Suppressor macrophage treated with lipopolysaccharide for 4 hours (primary cell): ENCODE results near the gene PPIL6.
A peak's percentile ranks its signal among the peaks of the same experiment; 100 is the strongest.

ENCODE experiments used
- DNase-seq: peaks from one replicate; pipeline ENCODE4 v3.0.0-alpha.2; 2020

The PPIL6 gene

DNA sequence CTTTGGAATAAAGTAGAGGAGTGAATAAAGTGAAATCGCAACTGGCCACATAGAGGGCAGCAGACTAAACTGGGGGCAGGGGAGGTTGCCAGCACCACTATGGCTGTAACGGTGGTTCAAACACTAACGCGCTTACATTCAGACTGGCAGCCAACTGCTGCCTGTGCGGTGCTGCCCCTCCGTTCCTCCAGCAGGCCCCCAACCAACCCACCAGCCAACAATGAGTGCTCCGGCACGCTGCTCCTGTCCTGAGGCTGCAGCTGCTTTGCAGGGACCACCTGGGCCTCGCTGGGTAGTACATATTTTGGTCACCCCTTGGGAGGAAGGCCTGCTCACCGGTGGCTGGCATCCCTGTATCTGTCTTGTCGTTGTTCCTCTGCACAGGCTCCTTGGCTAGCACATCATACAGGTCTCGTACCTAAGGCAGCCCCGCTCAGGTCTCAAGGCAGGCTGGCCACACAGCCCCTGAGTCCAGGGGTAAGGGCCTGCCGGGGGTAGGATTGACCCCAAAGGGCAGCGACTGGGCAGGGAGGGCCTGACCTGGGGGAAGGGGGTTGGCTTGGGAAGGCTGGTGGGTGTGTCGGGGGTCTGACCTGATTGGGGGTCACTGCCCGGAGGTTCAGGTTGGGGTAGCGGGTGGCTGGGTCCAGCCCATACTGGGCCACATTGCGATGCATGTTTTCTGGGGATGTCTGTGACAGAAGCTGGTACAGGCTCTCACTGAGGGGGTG is 8.8 kb upstream of the PPIL6 start:
- DNase-seq, result no peak

GRCh38 chr6:109448615-109449014 is 8.2 kb upstream of the PPIL6 start:
- DNase-seq, result no peak

GRCh38 chr6:109447878-109448555 is 7.6 kb upstream of the PPIL6 start:
- DNase-seq, result no peak

GRCh38 chr6:109447087-109447486 is 6.7 kb upstream of the PPIL6 start:
- no peak for DNase-seq

DNA sequence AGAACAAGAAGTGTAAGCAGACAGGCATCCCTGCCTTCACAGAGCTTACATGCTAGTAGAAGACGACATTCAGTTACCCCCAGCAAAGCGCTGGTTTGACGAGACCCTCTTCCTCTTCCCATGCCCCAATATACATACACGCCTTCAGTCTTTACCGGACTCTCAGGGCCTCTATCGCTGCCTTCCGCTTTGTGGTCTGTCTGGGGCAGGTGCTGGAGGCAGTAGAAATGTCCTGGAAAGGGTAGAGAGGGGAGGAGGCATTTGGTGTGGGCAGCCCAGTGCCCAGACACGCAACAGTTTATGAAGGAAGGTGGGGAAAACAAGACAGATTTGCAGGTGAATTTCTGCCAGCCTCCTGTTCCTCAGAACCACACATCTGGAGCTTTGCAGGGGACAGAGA is 6.1 kb upstream of the PPIL6 start:
- DNase-seq, result no peak

- DNase-seq, result no peak
Measured at GRCh38 chr6:109446072-109446471, 5.6 kb upstream of the PPIL6 start.

DNA sequence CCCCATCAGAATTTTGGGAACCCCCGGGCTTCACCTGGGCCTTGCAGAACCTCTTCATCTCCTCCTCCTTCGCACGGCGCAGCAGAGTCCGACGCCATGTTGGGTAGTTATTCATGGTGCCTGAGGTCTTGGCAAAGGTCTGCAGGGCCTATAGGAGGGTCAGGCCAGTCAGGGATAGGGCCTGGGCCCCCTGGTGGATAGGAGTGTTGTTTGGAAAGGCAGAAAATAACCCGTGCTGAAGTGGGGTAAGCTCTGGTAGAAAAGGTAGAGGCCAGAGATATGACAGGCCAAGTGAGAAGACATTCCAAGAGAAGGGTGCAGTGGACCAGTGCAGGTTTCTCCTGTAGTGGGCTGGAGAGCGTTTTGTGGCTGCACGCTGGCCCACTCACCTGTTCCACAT is 5.0 kb upstream of the PPIL6 start:
- DNase-seq, result no peak

DNA sequence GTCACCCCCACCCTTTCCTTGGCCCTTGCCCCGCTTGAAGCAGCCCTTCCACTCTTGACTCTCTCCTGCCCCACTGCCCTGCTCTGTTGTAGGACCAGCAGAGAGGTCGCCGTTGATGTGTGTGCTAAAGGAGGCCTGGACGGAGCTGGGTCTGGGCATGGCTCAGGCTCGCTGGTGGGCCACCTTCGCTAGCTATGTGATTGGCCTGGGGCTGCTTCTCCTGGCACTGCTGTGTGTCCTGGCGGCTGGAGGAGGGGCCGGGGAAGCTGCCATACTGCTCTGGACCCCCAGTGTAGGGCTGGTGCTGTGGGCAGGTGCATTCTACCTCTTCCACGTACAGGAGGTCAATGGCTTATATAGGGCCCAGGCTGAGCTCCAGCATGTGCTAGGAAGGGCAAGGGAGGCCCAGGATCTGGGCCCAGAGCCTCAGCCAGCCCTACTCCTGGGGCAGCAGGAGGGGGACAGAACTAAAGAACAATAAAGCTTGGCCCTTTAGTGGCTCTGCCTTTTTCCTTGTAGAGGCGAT is 3.1 kb upstream of the PPIL6 start:
- no peak for DNase-seq

DNA sequence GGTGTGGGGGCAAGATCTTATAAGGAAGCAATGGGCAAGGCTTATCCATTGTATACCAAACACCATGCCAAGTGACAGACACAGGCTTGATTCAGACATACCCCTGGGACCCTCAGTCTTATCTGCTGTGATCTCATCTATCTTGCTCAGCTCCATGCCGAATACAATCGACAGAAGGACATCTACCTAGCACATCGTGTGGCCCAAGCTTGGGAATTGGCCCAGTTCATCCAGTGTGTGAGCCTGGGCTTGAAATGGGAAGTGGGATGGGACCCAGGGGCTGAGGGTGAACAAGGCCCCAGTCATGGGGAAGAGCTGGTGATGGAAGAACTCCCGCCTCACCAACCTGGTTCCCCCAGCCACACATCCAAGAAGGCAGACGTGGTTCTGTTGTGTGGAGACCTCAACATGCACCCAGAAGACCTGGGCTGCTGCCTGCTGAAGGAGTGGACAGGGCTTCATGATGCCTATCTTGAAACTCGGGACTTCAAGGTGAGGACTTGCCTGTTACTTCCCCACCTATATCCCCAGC is 2.0 kb upstream of the PPIL6 start:
- no peak for DNase-seq

- DNase-seq, result peak; percentile 51
Measured at GRCh38 chr6:109441069-109441816, 815 bp upstream of the PPIL6 start.

GRCh38 chr6:109436041-109436440 is 4.4 kb downstream of the PPIL6 start:
- DNase-seq, result no peak

DNA sequence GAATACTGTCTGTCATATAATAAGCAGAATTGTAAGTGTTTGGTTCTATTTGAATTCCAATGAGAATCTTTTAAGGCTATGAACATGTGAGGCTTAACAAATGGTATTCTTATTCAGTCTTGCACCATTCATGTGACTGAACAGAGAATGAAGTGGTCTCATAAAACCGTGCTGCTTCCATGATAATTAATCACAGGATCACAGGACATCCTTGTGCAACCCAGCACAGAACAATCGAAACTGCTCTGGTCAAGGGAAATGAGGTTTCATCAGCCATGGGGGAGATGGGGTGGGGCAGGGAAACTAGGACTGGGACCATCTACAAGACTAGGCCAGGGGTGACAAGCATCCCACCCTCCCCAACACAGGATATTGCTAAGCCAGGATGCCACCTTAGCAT is 6.0 kb downstream of the PPIL6 start:
- peak; percentile 84 for DNase-seq

GRCh38 chr6:109429496-109429895 is 10.9 kb downstream of the PPIL6 start:
- no peak for DNase-seq

DNA sequence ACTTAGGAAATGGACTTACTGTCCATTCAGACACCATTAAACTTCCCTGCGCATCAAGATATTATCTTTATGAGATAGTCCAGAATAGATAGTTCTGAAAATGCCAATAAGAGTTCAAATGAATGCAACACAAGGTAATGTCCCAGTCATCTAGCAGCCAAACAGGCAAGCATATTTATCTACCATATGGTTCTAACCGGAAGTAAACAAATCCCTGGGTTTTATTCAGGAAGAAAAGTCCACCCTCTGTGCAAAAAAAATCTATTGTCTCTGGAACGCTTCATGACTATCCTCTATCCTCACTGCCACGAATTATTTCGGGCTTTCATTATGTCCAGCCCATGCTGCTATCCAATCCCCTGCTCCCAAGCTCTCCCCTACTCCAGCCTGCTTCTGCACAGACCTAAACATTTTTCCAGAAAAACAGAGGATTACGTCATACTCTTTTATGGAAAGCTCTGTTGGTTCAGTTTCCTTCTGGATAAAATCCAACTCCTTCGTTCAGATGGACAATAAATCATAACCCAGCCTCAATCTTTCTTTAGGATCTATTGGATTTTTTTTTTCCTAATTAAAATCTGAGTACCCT is 11.4 kb downstream of the PPIL6 start:
- no peak for DNase-seq

DNA sequence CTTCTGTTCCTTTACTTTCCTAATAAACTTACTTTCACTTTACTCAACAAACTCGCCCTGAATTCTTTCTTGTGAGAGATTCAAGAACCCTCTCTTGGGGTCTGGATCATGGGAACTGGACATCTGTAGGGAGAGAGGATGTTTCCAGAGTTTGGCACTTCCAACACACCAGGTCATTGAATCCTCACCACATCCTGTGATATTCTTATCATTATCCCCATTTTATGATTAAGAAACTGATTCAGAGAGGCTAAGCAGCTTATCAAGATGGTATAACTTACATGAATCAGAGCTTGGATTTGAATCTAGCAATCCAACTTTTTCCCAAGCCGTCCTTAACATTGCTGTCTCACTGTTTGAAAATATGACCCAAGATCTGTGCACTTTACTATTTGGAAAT is 15.5 kb downstream of the PPIL6 start:
- no peak for DNase-seq

DNA sequence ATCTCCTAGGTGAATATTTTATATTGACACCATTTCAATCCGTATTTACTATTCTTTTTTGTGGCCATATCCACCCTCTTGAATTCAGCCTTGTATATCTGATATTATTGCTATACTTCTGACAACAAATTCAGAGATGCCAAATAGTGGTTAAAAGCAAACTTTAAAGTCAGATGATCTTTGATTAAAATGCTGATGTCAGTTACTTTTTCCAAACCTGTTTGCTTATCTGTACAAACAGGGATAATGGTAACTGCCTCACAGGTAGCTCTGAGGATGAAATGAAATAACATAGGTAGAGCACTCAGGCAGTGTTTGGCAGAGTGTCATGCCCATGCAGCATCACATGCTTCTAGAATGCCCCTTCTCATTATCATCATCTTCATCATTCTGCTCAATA is 19.2 kb downstream of the PPIL6 start:
- DNase-seq, result no peak

DNA sequence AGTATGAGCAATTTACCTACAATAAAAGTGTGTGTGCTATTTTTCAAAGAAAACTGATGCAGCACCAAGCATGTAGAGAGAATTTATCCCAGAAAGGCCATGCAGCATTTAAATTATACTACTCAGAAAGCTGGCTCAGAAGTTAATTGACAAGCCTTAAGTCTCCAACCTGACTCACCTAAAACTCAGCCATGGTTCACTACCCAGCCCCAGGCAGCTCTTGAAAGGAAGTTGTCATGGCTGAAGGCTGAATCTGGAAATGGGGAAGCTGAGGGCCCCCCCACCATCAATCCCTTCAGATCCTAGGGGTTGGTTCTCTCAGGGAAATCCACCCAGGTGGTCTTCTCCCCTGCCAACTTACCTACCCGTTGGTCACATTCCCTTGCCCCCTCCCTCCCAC is 19.7 kb downstream of the PPIL6 start:
- DNase-seq, result no peak

- no peak for DNase-seq
Measured at GRCh38 chr6:109417646-109418045, 22.8 kb downstream of the PPIL6 start.

DNA sequence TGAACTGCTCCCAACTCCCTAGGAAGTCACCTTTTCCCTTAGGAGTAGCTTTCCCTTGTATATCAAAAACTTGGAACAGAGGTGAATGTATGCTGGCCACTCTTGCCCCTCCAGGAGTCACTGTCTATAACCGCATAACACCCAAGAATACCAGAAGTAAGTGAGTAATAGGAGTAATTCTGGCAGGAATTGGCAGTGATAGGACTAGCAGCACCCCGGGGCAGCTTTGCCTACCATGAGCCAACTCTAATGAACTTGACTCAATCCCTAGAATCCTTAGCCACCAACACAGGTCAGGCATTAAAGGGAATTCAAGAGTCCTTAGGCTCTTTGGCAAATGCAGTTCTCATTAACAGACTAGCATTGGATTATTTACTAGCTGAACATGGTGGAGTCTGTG is 29.4 kb downstream of the PPIL6 start:
- no peak for DNase-seq

DNA sequence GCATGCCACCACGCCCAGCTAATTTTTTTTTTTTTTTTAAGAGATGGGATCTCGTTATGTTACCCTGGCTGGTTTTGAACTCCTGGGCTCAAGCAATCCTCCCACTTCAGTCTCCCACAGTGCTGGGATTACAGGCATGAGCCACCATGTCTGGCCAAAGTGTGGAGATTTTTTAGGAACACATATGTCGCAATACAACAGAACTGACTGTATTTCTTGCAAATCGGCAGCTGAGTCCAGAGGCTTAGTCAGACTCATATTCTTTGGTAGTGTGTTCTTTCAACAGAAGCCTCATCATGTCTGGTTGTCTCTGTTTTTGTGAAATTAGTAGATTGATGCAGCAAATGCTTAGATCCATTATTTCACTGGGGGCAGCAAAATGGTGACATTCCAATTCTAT is 34.2 kb downstream of the PPIL6 start:
- peak; percentile 83 for DNase-seq

DNA sequence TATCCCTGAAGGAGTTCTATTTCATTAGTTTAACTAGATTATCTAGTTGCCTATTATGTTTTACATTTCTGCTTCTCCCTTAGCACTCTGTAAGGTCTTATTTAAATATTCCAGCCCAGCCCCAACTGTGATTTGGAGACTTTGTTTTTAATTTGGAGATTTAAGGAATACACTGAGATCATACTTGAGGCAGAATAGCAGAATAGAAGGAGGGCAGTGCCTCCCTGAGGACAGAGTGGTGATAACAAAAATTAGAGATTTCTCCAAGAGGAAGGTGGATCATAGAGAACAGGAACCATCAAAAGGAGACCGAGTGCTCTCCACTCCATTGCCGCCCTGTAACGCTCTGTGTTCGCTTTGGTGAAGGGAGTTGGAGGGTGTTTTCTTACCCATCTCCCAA is 43.4 kb downstream of the PPIL6 start:
- DNase-seq, result peak; percentile 52

GRCh38 chr6:109396046-109396718 is 44.2 kb downstream of the PPIL6 start:
- no peak for DNase-seq

DNA sequence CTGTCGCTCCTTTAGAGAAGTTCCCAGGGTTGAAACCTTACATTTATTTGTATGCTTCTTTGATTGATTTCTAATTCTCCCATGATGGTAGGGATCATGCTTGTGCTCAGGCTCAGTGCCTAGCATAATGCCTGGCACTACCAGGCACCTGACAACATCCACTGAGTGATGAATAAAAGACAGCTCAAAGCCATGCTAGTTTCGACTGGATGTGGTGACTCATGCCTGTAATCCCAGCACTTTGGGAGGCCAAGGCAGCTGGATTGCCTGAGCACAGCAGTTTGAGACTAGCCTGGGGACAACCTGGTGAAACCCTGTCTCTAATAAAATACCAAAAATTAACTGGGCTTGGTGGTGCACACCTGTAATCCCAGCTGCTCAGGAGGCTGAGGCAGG is 46.5 kb downstream of the PPIL6 start:
- DNase-seq, result peak; percentile 41
